Kidney tubule cell (primary cell): ENCODE results near the gene FAM83G.

Experiments used
- DNase-seq: peaks from one replicate; pipeline ENCODE4 v3.0.0-alpha.2; 2018; ENCODE audit warnings: low spot score

Gene FAM83G

DNA sequence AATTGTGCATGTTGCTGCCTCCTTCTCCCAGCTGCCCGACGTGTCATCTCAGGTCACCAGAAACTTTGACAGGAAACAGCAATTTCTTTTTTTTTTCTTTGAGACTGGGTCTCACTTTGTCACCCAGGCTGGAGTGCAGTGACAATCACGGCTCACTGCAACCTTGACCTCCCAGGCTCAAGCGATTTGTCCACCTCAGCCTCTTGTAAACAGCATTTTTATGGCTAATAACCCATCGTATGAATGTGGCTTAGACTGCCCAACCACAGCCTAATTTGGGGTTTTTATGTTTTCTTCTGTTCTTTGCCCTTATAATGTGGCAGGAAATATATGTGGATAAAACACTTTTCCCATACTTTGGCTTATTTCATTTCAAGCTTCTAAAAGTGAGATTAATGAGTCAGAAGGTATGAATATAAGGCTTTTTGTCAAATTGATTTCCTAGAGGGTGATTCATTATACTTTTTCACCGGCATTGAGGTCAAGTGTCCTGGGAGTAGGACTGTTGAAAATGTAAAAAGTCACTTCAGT, 83.6 kb downstream of the FAM83G start:
- DNase-seq, result peak; percentile 59

DNA sequence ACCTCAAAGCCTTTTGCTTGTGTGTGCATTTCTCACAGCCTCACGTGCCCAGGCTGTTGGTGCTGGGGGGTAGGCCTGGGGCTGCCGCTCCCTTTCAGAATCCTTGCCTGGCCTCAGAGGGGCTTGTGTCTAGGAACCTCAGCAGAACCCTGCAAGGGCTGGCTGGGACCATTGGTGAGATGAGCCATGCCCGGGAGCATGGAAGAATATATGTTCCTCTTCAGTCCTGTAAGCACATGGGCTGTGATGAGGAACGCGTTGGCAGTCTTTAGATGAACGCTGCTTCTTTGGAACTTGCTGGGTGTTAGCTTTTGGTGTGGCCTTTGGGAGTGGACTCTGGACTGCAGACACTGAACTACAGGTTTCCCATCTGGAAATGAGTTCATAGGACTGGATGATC, 84.6 kb downstream of the FAM83G start:
- DNase-seq, result no peak
